Testis (tissue), 2 donors: ENCODE data around the gene BAHCC1.

ENCODE experiments used
- POLR2A ChIP-seq: fragments of 450-650 bp; IDR thresholded peaks from one replicate; pipeline ENCODE4 v1.6.1; 2017; ENCODE audit warnings: antibody characterized with exemption, mild to moderate bottlenecking, moderate library complexity
- TF ChIP-seq, protein P1 (sequence below), 3 experiments: fragments of 450-650 bp in 2 of 3; fragments of 200-600 bp in 1 of 3; sonication (generic) in 1 of 3; IDR thresholded peaks; one replicate each; pipeline ENCODE4 v1.5.1; 2016 to 2019; ENCODE audit warnings: antibody characterized with exemption in 3 of 3, mild to moderate bottlenecking in 2 of 3, moderate library complexity in 1 of 3

DNA sequence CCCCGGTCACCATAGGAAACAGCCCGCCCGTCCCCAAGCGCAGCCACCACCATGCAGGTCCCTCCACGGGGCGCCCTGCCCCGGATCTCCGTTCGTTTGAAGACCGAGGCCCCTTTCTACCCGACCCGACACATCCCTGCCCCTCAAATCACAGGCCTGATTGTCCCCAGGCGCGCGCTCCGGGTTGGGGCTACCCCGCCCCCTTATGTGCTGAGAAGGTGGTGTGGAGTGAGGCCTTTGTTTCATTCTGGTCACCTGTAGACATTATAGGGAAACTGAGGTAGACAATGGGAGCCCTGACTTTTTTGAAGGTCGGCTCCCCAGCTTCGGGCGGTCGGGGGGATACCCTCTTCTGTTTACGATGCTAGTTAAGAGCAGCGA is 118.1 kb downstream of the BAHCC1 start:
- TF ChIP-seq, protein P1, sequence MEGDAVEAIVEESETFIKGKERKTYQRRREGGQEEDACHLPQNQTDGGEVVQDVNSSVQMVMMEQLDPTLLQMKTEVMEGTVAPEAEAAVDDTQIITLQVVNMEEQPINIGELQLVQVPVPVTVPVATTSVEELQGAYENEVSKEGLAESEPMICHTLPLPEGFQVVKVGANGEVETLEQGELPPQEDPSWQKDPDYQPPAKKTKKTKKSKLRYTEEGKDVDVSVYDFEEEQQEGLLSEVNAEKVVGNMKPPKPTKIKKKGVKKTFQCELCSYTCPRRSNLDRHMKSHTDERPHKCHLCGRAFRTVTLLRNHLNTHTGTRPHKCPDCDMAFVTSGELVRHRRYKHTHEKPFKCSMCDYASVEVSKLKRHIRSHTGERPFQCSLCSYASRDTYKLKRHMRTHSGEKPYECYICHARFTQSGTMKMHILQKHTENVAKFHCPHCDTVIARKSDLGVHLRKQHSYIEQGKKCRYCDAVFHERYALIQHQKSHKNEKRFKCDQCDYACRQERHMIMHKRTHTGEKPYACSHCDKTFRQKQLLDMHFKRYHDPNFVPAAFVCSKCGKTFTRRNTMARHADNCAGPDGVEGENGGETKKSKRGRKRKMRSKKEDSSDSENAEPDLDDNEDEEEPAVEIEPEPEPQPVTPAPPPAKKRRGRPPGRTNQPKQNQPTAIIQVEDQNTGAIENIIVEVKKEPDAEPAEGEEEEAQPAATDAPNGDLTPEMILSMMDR (IDR thresholded peaks at IDR 0.05) = no peak
- TF ChIP-seq POLR2A = no peak
